Measurements from ENCODE around the gene RAPSN. TPM values are rescaled to one million over a fixed set of nuclear protein-coding genes. Genes with fewer than 3 reads are reported as not detected.

Gene RAPSN
- total RNA-seq, 1 experiment from 2014 or later = 2.0 TPM

- Mint-ChIP-seq H3K4me3 (ENCODE audit: unreplicated experiment) (no peak overlapping the region), H3K27ac (ENCODE audit: unreplicated experiment) (no peak overlapping the region), H3K27me3 (ENCODE audit: insufficient read depth, unreplicated experiment) (no peaks in the 10 kb centered on the region), H3K4me1 (ENCODE audit: low read depth, unreplicated experiment) (no peaks in the 10 kb centered on the region), H3K9me3 (ENCODE audit: unreplicated experiment) (no peaks in the 10 kb centered on the region), H3K36me3 (ENCODE audit: insufficient read depth, unreplicated experiment) (peaks cover 6% of the 10 kb centered on the region)
- ChIA-PET CTCF (interaction anchor here (1.8 kb wide), 1 partner anchor 11 kb away, joined by 15 read pairs; no protein-coding TSS in a partner anchor), POLR2A (no interaction called here)
- Histone ChIP-seq H3K4me3 (ENCODE audit: low read depth, low read length) (no peak overlapping the region), H3K36me3 (ENCODE audit: control insufficient read depth, insufficient read depth, low read length) (no peaks in the 10 kb centered on the region), H3K4me1 (no peaks in the 10 kb centered on the region), H3K27me3 (replicated peaks; ENCODE audit: control insufficient read depth, insufficient read depth, low read length) (no peaks in the 10 kb centered on the region), H3K9me3 (no peaks in the 10 kb centered on the region)
- TF ChIP-seq CTCF (IDR thresholded peaks at IDR 0.05; ENCODE audit: insufficient read depth in 1 of 2, low read depth in 1 of 2, low read length in 1 of 2, severe bottlenecking in 1 of 2, unreplicated experiment in 1 of 2) = no peak
- no peak for DNase-seq
- BruUV-seq (replicated peaks) = no TSS peak
- intact Hi-C loops (cut with micrococcal nuclease; ENCODE audit: unreplicated experiment) = no loop called here
Measured at GRCh38 chr11:47443028-47443700, 5.8 kb downstream of the RAPSN start.

GRCh38 chr11:47442514-47442913 is 6.4 kb downstream of the RAPSN start:
- Histone ChIP-seq H3K9me3 (no peaks in the 10 kb centered on the region), H3K4me3 (ENCODE audit: low read depth, low read length) (no peak overlapping the region), H3K36me3 (ENCODE audit: control insufficient read depth, insufficient read depth, low read length) (no peaks in the 10 kb centered on the region), H3K27me3 (replicated peaks; ENCODE audit: control insufficient read depth, insufficient read depth, low read length) (no peaks in the 10 kb centered on the region), H3K4me1 (no peaks in the 10 kb centered on the region)
- BruUV-seq (replicated peaks) = no TSS peak
- Mint-ChIP-seq H3K27ac (ENCODE audit: unreplicated experiment) (no peak overlapping the region), H3K9me3 (ENCODE audit: unreplicated experiment) (no peaks in the 10 kb centered on the region), H3K4me1 (ENCODE audit: low read depth, unreplicated experiment) (no peaks in the 10 kb centered on the region), H3K36me3 (ENCODE audit: insufficient read depth, unreplicated experiment) (peaks cover 6% of the 10 kb centered on the region), H3K4me3 (ENCODE audit: unreplicated experiment) (no peak overlapping the region), H3K27me3 (ENCODE audit: insufficient read depth, unreplicated experiment) (no peaks in the 10 kb centered on the region)
- ChIA-PET POLR2A (no interaction called here), CTCF (interaction anchor here (1.8 kb wide), 1 partner anchor 12 kb away, joined by 15 read pairs; no protein-coding TSS in a partner anchor)
- DNase-seq = no peak
- TF ChIP-seq CTCF (IDR thresholded peaks at IDR 0.05; ENCODE audit: insufficient read depth in 1 of 2, low read depth in 1 of 2, low read length in 1 of 2, severe bottlenecking in 1 of 2, unreplicated experiment in 1 of 2) = no peak
- intact Hi-C loops (cut with micrococcal nuclease; ENCODE audit: unreplicated experiment) = no loop called here

GRCh38 chr11:47441421-47441820 is 7.5 kb downstream of the RAPSN start:
- Mint-ChIP-seq H3K4me1 (ENCODE audit: low read depth, unreplicated experiment) (no peaks in the 10 kb centered on the region), H3K27ac (ENCODE audit: unreplicated experiment) (no peak overlapping the region), H3K27me3 (ENCODE audit: insufficient read depth, unreplicated experiment) (no peaks in the 10 kb centered on the region), H3K4me3 (ENCODE audit: unreplicated experiment) (no peak overlapping the region), H3K36me3 (ENCODE audit: insufficient read depth, unreplicated experiment) (no peaks in the 10 kb centered on the region), H3K9me3 (ENCODE audit: unreplicated experiment) (no peaks in the 10 kb centered on the region)
- ChIA-PET POLR2A (no interaction called here), CTCF (no interaction called here)
- no peak for DNase-seq
- no TSS peak for BruUV-seq (replicated peaks)
- no peak for TF ChIP-seq CTCF (IDR thresholded peaks at IDR 0.05; ENCODE audit: insufficient read depth in 1 of 2, low read depth in 1 of 2, low read length in 1 of 2, severe bottlenecking in 1 of 2, unreplicated experiment in 1 of 2)
- no peak overlapping the region for H3K4me3 ChIP-seq (ENCODE audit: low read depth, low read length)
- no peaks in the 10 kb centered on the region for H3K9me3 ChIP-seq
- intact Hi-C loops (cut with micrococcal nuclease; ENCODE audit: unreplicated experiment) = no loop called here
- H3K36me3 ChIP-seq (ENCODE audit: control insufficient read depth, insufficient read depth, low read length) = no peaks in the 10 kb centered on the region
- H3K27me3 ChIP-seq (replicated peaks; ENCODE audit: control insufficient read depth, insufficient read depth, low read length) = no peaks in the 10 kb centered on the region
- no peaks in the 10 kb centered on the region for H3K4me1 ChIP-seq

Measured in Caco-2 (cell line).